Lower leg skin (tissue), 3 donors: Measurements from ENCODE around the gene ELAVL1.

Experiments used
- CTCF ChIP-seq, 3 donors: fragments of 450-650 bp; IDR thresholded peaks; one replicate each; pipeline ENCODE4 v1.5.1; 2016; ENCODE audit warnings: antibody characterized with exemption in 3 of 3, mild to moderate bottlenecking in 3 of 3, moderate library complexity in 2 of 3
- POLR2A ChIP-seq, 2 donors: fragments of 450-650 bp; IDR thresholded peaks; one replicate each; pipeline ENCODE4 v1.6.1; 2016 to 2017; ENCODE audit warnings: antibody characterized with exemption in 2 of 2, mild to moderate bottlenecking in 1 of 2, moderate library complexity in 1 of 2

GRCh38 chr19:7962644-7963268 is 42.7 kb downstream of the ELAVL1 start:
- no peak for TF ChIP-seq CTCF (IDR thresholded peaks at IDR 0.05)
- TF ChIP-seq POLR2A (IDR thresholded peaks at IDR 0.05): no peak
